HG03280 (cell line): Measurements from ENCODE around the gene ABCG8.

ENCODE experiments used
- ATAC-seq: cut with Tn5 transposase; IDR thresholded peaks from one replicate; pipeline ENCODE4 v1.9.1; 2021; ENCODE audit warnings: mild to moderate bottlenecking, moderate library complexity; ENCODE audit not compliant: unreplicated experiment

Gene ABCG8

GRCh38 chr2:43855292-43855691 is 16.5 kb downstream of the ABCG8 start:
- no peak for ATAC-seq

GRCh38 chr2:43872151-43872550 is 33.4 kb downstream of the ABCG8 start:
- no peak for ATAC-seq

GRCh38 chr2:43874776-43875451 is 36.1 kb downstream of the ABCG8 start:
- no peak for ATAC-seq

- ATAC-seq: peak; percentile 80
Observed at GRCh38 chr2:43877782-43878464, 39.2 kb downstream of the ABCG8 start.

GRCh38 chr2:43879261-43879660 is 40.5 kb downstream of the ABCG8 start:
- ATAC-seq: no peak

GRCh38 chr2:43880471-43880870 is 41.7 kb downstream of the ABCG8 start:
- no peak for ATAC-seq

GRCh38 chr2:43880952-43881351 is 42.2 kb downstream of the ABCG8 start:
- ATAC-seq: no peak

- no peak for ATAC-seq
Observed at GRCh38 chr2:43882312-43882711, 43.5 kb downstream of the ABCG8 start.

- ATAC-seq: no peak
Observed at GRCh38 chr2:43884689-43885088, 45.9 kb downstream of the ABCG8 start.

- ATAC-seq: no peak
Observed at GRCh38 chr2:43885132-43885632, 46.4 kb downstream of the ABCG8 start.

GRCh38 chr2:43887176-43887575 is 48.4 kb downstream of the ABCG8 start:
- no peak for ATAC-seq

- ATAC-seq: no peak
Observed at GRCh38 chr2:43889416-43889815, 50.6 kb downstream of the ABCG8 start.

GRCh38 chr2:43890855-43891254 is 52.1 kb downstream of the ABCG8 start:
- no peak for ATAC-seq

- no peak for ATAC-seq
Observed at GRCh38 chr2:43894743-43895142, 56.0 kb downstream of the ABCG8 start.

- ATAC-seq: no peak
Observed at GRCh38 chr2:43896906-43897305, 58.1 kb downstream of the ABCG8 start.

- no peak for ATAC-seq
Observed at GRCh38 chr2:43897492-43897891, 58.7 kb downstream of the ABCG8 start.

GRCh38 chr2:43898134-43898837 is 59.5 kb downstream of the ABCG8 start:
- no peak for ATAC-seq

- ATAC-seq: no peak
Observed at GRCh38 chr2:43898838-43899346, 60.1 kb downstream of the ABCG8 start.

GRCh38 chr2:43899589-43899988 is 60.8 kb downstream of the ABCG8 start:
- ATAC-seq: no peak

GRCh38 chr2:43905371-43905803 is 66.6 kb downstream of the ABCG8 start:
- ATAC-seq: no peak

GRCh38 chr2:43905871-43906270 is 67.1 kb downstream of the ABCG8 start:
- ATAC-seq: no peak
